GM21717 (cell line): ENCODE results near the gene INTS7.
"Not testable (repeated sequence)": the region's sequence is repeated elsewhere in the genome, so short reads cannot be mapped to it uniquely, and the experiment has no call there.

Source experiments
- ATAC-seq: cut with Tn5 transposase; IDR thresholded peaks from one replicate; pipeline ENCODE4 v1.9.1; 2021; ENCODE audit warnings: mild to moderate bottlenecking, moderate library complexity; ENCODE audit not compliant: unreplicated experiment

INTS7 gene

DNA sequence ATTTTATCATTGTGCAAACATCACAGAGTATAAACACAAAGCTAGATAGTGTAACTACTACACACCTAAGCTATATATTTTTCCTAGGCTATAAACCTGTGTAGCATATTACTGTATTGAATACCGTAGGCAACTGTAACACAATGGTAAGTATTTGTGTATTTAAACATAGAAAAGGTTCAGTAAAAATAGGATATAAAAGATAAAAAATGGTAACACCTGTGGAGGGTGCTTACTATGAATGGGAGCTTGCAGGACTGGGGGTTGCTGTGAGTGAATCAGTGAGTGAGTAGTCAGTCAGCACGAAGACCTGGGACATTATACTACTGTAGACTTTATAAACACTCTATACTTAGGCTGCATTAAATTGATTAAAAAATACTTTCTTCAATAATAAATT lies 4.3 kb upstream of the INTS7 start:
- ATAC-seq, result no peak

DNA sequence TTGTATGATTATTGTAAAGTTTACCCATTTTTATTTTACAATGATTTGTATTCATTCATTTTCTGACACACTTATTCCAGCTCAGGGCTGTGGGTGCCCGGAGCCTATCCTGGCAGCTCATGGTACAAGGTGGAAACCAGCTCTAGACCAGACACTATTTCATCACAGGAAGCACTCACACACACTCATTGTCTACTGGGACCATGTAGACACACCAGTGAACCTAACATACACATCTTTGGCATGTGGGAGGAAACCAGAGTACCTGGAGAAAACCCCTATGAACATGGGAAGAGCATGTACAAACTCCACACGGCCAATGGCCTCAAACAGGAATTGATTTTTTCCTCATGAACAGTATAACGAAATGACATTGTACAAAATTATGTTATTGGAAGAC lies 2.5 kb upstream of the INTS7 start:
- ATAC-seq, result no peak

DNA sequence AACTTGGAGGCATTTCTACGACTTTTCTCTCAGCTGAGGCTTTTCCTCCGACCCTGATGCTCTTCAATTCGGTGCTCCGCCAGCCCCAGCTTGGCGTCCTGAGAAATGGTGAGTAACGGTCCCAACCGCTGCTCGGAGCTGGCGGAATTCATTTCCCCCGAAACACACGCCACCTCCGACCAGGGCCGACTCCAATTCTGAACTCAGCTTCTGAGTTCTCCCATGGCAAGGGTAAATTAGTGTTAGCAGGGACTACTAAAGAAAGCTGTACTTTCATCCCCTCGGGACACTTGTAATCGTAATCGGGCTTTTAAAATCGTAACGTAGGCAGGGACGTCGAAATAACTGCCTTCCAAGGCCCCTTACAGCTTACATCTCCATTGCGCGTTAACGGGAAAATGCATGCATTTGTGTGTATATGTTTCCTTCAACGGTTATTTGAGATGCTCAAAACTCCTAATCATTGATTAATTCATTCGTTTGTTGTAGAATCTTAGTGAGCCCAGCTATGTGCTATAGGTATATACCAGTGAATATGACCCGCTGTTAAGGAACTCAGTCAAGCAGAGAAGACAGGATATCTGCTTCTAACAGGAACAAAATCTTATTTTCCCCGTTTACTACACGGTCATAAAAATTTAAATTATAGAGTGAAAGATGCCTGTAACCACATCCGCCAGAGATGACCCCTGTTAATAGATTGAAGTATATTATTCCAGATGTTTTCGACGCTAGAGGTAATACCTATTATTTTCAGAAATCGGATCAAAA lies 663 bp upstream of the INTS7 start:
- peak; percentile 13 for ATAC-seq

- peak; percentile 13 for ATAC-seq
These were observed 738 bp downstream of the INTS7 start for GRCh38 chr1:212034516-212035122.

- no peak for ATAC-seq
These were observed 4.3 kb downstream of the INTS7 start for GRCh38 chr1:212030936-212031528.

- ATAC-seq, result not testable (repeated sequence)
These were observed 7.6 kb downstream of the INTS7 start for GRCh38 chr1:212027727-212028126.

DNA sequence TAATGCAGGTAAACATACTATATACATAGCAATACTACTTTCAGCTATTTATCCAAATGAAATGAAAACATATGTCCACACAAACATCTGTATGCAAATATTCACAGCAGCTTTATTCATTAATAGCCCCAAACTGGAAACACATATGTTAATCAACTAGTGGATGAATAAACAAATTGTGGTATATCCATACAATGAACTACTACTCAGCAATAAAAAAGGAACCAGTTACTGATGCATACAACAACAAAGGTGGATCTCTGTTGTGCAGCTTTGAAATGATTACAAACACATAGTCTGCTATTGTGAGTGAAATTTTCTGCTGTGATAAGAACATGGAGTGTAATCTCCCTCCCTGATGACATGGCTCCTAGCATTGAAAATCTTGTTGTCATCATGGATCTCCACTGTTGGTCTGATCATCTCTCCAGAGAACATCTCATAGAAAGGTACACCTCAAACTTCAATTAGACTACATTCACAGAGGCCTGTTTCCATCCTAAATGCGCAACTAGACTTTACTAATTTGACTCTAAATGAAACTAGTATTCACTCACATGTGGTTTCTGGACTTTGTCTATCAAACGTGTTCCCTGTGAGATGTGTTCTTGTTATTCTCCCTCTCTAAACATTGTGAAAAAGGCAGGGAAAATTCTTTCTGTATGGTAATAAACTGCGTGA lies 10.7 kb downstream of the INTS7 start:
- ATAC-seq, result no peak

- ATAC-seq, result not testable (repeated sequence)
These were observed 12.4 kb downstream of the INTS7 start for GRCh38 chr1:212022908-212023307.

DNA sequence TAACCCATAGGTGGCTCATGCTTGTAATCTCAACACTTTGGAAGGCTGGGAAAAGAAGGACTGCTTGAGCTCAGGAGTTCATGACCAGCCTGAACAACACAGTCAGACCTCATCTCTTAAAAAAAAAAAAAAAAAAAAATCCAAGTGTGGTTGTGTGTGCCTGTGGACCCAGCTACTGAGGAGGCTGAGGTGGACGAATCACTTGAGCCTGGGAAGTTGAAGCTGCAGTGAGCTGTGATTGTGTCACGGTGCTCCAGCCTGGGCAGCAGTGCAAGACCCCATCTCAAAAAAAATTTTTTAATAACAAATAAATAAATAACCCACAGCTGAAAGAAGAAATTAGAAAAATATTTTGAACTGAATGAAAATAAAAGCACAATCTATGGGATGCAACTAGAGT lies 13.8 kb downstream of the INTS7 start:
- ATAC-seq, result no peak

DNA sequence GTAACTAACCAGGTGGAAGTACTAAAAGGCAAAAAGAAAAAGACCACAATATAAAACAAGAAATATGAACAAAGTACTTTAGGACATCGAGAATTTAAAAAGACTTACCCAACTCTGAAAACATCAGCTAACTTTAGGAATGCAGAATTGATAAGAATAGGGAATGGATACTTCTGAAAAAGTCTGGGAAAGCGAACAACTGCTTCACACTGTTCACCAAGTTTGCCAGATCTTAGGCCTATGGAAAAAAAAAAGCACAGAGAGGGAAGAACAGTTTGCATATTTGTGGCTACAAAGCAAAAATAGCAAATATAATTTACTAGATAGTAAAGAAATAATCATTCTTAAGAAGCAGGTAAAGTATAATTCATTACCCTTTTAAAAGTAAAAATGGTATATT lies 14.4 kb downstream of the INTS7 start:
- ATAC-seq, result no peak

- no peak for ATAC-seq
These were observed 21.7 kb downstream of the INTS7 start for GRCh38 chr1:212013672-212014071.

DNA sequence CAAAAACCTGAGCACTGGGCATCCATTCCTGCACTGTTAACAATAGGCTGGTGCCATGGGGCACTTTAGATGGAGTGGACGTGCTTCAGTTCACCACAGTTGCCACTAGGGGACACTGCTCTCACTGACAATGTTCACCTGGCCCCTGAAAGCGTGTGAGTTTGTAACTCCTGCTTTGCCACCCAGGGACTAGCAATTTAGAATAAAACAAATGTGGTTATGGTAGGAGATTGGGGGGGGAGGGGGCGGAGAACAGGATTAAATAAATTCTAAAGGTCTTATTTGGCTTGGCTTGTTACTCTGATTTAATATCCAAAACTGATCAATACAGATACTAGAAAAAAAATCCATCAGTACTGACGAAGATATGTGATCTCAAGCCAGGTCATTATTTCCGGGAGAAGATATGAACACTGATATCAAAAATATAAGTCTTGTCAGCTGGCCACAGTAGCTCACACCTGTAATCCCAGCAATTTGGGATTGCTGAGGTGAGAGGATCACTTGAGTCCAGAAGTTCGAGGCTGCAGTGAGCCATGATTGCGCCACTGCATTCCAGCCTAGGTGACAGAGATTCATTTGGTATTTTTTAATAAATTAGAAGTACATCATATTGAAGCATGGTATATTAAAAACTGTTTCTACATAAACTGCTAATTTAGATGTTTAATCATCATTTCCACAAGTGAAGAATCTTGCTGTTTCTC lies 23.2 kb downstream of the INTS7 start:
- ATAC-seq, result peak; percentile 90

DNA sequence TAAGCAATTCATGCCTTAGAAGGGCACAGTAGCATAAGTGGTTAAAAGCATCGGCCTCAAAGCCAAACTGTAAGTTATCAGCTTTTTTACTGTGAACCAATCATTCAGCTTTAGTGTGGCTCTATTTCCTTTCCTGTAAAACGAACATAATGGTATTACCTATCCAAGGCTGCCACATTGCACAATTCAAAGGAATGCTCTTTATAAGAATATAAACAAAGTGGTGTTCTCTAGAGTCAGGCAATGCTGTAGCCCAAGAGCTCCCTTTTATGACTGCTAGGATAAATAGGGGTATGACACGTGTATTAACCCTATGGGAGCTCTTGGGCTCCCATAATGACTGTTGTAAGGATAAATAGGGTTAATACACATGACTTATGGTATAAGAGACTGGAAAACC lies 25.4 kb downstream of the INTS7 start:
- no peak for ATAC-seq

DNA sequence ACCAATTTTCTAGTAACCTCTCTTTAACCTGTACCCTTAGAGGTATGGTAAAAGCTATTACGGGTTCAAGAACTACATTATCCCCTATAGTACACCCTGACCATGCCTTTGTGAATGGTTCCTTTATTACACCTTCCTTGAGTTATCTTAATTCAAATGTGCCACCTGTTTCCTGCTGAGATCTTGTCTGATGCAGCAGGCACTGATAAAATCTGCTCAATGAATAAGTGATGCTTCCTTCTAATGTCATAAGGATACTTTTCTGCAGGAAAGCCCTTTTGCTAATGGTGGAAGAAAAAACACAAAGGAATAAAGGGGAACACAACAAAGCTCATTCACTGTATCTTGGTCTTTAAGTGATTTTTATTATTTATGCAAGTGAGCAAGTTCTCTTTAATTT lies 25.8 kb downstream of the INTS7 start:
- ATAC-seq, result no peak

DNA sequence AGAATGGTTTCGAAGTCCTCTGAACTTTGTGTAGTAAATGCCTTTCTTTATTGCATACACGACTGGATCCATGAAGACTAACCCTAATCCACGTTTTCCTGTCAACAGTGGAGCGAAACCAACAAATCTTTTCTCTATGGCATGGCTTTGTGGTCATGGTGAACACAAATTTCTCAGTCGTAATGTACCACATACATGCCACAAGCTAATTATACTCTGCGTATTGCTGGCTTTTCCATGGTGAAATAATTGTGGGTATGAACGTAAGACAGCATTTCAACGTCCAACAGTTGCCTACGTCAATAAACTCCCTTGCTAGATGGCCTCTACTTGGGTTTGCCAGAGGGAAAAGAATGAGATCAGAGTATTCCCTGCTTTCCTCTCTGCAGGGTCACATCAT lies 27.5 kb downstream of the INTS7 start:
- ATAC-seq, result no peak

DNA sequence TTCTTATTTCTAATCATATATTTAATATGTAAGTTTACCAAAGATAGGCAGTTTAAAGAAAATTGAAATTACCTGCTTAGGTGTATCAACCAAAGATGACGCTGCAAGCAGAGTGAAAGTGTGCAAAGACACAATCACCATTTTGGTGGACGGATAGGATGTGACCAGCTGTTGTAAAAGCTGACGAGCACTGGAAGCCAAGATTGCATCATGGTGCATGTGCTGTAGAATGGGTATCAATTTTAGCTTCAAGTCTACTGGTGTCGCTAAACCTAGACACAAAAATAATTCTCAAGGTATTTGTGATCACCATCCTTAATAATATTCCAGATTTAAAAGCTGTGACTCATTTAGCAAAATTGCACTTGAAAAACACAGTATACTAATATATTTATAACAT lies 28.2 kb downstream of the INTS7 start:
- ATAC-seq, result no peak

DNA sequence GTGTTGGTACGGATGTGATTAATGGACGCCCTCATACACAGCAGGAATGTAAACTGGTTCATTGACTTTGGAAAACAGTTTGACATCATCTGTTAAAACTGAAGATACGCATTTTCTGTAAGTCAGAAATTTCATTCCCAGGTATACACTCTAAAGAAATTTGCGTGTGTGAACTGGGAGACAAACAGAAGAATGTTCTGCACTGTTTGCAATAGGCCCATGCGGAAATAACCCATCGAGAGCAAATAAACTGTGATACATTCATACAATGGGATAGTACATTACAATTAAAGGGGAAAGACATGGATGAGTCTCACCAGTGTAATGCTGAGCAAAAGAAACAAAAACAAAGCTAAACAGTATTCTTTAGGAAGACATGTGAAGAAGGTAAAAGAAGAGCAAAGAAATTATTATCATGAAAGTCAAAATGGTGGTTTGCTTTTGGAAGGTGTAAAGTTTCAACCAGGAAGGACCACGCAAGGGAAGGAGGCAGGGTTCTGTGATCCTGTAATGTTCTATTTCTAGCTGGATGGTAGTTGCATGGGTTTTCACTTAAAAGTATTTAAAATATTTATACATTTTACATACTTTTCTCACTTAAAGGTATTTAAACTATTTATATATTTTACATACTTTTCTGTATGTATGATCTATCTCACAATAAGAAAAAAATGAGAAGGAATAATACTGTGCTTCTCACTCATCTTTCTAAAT lies 30.3 kb downstream of the INTS7 start:
- ATAC-seq, result no peak

GRCh38 chr1:212002536-212002935 lies 32.8 kb downstream of the INTS7 start:
- no peak for ATAC-seq

GRCh38 chr1:211997426-211997825 lies 37.9 kb downstream of the INTS7 start:
- ATAC-seq, result not testable (repeated sequence)

DNA sequence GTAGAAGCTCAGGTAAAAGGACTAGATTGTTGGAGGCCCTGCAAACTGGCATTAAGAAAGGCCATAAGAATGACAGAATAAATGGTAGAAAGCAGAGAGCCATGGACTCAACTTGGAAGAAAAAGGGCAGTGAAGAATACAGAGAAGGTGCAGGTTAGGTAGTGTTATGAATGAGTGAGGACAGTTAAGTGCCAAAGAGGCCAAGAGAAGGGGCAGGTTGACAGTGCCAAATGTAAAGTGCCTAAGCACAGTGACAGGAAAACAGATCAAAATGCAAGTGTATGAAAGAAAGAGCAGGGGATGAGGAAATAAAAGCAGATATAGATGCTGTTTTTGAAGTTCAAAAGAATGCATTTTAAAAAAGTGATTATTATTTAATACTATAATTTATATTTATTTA lies 43.7 kb downstream of the INTS7 start:
- no peak for ATAC-seq
